Measurements from ENCODE around the gene REXO5. TPM values are rescaled to one million over a fixed set of nuclear protein-coding genes. Genes with fewer than 3 reads are reported as not detected.
"Not testable (repeated sequence)": the region's sequence is repeated elsewhere in the genome, so short reads cannot be mapped to it uniquely, and the experiment has no call there.

REXO5 gene, protein sequence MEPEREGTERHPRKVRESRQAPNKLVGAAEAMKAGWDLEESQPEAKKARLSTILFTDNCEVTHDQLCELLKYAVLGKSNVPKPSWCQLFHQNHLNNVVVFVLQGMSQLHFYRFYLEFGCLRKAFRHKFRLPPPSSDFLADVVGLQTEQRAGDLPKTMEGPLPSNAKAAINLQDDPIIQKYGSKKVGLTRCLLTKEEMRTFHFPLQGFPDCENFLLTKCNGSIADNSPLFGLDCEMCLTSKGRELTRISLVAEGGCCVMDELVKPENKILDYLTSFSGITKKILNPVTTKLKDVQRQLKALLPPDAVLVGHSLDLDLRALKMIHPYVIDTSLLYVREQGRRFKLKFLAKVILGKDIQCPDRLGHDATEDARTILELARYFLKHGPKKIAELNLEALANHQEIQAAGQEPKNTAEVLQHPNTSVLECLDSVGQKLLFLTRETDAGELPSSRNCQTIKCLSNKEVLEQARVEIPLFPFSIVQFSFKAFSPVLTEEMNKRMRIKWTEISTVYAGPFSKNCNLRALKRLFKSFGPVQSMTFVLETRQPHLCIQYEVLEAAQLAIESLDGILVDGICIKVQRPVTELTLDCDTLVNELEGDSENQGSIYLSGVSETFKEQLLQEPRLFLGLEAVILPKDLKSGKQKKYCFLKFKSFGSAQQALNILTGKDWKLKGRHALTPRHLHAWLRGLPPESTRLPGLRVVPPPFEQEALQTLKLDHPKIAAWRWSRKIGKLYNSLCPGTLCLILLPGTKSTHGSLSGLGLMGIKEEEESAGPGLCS
- 5.4 TPM for total RNA-seq
- long read RNA-seq, partial matches to known transcripts, result 2 of 15 reads
- long read RNA-seq, other reads (novel, unspliced or antisense), result 9 of 15 reads

DNA sequence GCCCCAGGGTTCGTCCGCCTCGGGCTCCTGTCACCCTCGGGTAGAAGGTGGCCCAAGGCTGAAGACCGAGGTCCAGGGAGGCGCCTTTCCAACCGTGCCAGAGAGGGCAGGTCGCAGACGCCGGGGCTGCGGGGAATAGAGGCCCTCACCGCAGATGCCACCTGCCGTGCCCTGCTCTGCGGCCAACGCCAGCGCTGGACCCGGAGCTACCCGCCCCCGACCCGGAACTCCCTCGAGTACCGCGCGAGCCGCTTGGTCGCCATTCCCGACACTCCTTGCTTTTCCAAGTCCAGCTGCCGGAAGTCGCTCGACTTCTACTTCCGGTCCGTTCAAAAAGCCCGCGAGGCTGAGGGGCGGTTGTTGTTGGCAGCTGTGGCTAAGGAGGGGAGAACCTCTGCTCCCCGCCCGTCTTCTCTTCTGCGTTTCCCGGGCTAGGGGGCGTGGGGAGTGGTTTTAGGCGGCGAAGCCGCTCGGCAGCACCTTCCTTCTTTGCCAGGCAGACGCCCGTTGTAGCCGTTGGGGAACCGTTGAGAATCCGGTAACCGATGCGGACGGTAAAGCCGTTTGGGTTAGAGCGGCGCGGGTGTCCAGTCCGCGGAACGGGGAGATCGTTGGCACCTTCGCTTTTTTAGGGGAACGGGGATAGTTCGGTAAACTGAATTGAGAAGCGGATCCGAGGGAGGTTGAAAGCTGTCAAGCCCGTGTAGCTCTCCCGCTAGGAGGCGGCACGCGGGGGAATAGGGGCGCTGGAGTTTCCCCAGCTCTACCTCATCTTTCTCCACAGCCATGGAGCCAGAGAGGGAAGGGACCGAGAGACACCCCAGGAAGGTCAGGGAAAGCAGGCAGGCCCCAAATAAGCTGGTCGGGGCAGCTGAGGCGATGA, at the start of gene REXO5, which contains the start of gene ERI2:
TSS of gene REXO5 (plus strand) at position 360 of the 883 bp plus-strand sequence. CDS start at position 787, 427 bp downstream.
TSS of gene ERI2 (minus strand) at position 305 of the 883 bp plus-strand sequence. CDS start at position 263, 42 bp downstream.
- peak; percentile 92 for DNase-seq
- intact Hi-C loops (cut with micrococcal nuclease), result no loop called here
- peak; percentile 95 for ATAC-seq

DNA sequence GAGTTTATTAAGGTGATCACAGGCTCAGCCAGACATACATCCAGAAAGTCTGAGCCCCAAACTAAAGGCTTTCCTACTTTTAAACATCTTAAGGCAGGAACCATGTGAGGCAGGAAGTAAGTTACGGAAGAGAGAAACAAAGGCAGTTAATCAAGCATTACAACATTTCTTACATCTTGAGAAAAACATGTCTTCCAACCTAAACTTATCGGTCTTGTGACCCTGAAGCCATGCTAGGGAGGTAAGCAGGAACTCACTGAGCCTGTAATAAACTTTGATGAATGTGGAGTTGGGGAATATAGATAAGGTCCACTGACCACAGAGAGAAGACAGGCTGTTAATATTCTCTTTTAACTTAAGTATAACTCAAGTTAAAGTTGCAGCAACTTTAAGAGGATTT, 46.0 kb upstream of the REXO5 start:
- intact Hi-C loops (cut with micrococcal nuclease), result no loop called here
- DNase-seq, result no peak
- no peak for ATAC-seq

DNA sequence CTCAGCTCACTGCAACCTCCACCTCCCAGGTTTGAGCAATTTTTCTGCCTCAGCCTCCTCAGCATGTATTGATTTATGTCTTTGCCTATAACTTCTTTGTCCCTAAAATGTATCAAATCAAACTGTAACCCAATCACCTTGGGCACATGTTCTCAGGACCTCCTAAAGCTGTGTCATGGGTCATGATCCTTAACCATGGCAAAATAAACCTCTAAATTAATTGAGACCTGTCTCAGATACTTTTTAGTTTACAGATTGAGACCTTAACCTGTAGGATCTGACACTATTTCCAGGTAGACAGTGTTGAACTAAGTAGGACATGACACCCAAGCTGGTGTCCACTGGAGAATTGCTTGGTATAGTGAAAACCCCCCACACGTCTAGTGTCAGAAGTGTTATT, 45.2 kb upstream of the REXO5 start:
- ATAC-seq (no peak), DNase-seq (no peak)
- intact Hi-C loops (cut with micrococcal nuclease), result no loop called here

DNA sequence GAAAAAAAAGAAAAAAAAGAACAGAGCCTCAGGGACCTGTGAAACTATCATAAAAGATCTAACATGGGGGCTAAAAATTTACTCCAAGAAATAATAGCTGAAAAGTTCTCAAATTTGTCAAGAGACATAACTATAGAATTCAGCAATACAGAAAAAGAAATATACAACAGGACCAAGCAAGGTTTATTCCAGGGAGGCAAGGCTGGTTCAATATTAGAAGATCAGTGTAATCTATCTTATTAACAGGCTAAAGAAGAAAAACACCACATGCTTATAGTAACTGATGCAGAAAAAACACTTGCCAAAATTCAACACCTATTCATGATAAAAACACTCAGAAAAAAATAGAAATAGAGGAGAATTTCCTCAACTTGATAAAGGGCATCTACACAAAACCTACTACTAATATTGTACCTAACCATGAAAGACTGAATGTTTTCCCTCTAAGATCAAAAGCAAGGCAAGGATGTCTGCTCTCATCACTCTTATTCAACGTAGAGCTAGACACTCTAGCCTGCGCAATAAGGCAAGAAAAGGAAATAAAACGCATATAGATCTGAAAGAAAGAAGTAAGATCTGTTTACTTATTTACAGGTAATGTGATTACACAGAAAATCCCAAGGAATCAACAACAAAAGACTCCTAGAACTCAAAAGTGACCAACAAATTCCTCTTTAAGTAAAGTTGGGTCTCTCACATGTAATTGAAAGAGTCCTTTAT, 43.8 kb upstream of the REXO5 start:
- ATAC-seq (no peak), DNase-seq (no peak)
- intact Hi-C loops (cut with micrococcal nuclease), result no loop called here

DNA sequence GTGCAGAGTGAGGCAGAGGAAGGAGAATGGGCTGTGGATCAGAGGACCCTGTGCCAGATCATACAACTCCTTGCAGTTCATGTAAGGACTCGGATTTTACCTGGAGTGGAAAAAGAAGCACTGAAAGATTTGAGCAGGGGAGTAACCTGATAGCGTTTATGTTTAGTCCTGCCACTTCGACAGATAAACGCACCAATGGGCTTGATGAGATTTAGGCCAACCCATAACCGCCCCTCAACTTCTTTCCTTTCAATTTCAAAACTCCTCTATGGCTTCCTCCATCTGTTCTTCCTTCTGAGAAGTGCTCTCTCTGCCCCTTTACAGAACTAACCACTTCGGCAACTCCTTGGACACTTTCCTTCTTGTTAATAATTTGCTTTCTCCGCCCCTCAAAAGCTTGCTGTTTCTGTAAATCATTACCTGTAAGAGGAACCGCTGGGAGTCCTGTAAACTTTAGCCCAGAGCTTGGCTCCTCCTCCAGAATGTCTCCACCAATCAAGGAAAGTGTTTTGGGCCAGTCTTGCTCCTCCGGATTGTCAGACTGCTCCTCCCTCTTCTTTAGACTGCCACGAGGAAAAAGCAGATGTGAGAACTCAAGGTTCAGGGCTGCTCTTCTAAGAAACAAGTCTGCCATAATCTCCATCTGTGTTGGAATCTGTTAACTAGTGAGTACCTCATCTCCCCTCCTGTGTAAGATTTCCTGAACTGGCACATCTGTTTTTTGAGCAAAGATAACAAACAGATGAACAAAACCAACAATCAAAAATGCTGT, 42.7 kb upstream of the REXO5 start, which contains the start of gene ACSM3:
TSS of gene ACSM3 (plus strand) at position 554 of the 772 bp plus-strand sequence. CDS start 6,021 bp downstream, outside the sequence.
- DNase-seq (no peak), ATAC-seq (peak; percentile 95)
- intact Hi-C loops (cut with micrococcal nuclease), result no loop called here

DNA sequence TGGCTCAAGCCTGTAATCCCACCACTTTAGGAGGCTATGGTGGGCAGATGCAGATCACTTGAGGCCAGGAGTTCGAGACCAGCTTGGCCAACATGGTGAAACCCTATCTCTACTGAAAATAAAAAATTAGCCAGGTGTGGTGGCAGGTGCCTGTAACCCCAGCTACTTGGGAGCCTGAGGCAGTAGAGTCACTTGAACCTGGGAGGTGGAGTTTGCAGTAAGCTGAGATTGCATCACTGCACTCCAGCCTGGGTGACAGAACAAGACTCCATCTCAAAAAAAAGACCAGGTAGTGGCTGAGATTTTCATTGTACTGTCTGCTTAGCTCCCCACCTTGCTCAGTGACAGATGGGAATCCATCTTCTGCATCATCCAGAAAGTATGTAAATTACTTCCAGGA, 41.9 kb upstream of the REXO5 start:
- DNase-seq; ATAC-seq; intact Hi-C loops (cut with micrococcal nuclease): not testable (repeated sequence)

DNA sequence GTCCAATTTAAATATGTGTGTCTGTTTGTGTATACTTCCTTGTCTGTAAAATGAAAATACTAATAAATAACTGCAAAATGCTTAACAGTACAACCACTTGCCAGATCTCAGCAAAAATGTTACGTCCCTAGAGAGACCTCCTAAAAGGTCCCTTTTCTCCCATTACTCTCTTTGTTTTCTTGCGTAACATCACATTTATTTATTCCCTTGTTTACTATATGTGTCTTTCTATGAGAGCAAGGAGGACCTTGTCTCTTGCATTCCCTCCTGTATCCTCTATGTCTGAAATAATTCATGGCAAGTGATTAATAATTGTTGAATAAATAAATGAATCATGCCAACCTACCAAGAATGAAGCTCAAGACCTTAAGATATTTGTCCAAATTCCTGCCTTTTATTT, 40.6 kb upstream of the REXO5 start:
- ATAC-seq, result no peak
- intact Hi-C loops (cut with micrococcal nuclease), result no loop called here

DNA sequence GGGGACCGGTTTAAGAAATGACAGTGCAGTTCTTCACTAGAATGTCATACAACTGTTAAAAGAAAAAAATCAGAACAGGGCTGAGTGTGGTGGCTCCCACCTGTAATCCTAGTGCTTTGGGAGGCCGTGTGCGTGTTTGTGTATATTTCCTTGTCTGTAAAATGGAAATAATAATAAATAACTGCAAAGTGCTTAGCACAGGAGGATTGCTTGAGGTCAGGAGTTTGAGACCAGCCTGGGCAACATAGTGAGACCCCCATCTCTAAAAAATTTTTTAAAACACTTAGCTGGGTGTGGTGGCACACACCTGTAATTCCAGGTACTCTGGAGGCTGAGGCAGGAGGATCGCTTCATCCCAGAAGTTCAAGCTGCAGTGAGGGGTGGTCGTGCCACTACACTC, 40.0 kb upstream of the REXO5 start:
- DNase-seq, result no peak
- no peak for ATAC-seq
- intact Hi-C loops (cut with micrococcal nuclease), result no loop called here

More for the DNA sequence above, 40.6 kb upstream of the REXO5 start:
- no peak for DNase-seq

DNA sequence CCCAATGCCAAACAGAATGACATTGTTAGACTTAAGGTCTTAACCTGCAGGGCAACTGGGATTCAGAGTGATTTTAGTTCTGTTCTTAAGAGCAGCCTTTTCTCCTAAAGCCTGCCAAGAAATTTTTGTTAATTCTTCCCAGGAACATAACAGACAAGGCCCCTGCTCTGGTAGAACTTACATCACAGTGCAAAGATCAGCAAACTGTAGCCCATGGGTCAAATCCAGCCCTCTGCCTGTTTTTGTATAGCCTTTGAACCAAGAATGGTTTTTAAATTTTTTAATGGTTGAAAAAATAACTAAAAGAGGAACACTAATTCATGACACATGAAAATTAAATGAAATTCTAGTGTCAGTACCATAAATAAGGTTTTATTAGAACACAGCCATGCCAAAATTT, 38.8 kb upstream of the REXO5 start:
- DNase-seq, result no peak
- no peak for ATAC-seq
- intact Hi-C loops (cut with micrococcal nuclease), result no loop called here

DNA sequence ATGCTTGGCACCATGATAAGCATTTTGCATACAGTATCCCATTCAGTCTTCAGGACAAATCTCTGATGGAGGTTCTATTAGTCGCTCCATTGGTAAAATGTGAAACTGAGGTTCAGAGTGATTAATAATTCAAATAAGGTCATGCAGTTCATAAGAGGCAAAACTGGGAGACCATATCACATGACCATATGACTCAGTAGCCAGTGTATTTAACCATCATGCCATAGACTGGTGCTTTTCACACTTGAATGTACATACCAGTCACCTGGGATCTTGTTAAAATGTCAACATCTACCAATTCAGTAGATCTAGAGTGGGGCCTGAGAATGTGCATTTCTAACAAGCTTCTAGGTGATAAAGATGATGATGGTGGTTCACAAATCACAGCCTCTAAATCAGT, 38.2 kb upstream of the REXO5 start:
- intact Hi-C loops (cut with micrococcal nuclease), result no loop called here
- ATAC-seq (no peak), DNase-seq (no peak)

DNA sequence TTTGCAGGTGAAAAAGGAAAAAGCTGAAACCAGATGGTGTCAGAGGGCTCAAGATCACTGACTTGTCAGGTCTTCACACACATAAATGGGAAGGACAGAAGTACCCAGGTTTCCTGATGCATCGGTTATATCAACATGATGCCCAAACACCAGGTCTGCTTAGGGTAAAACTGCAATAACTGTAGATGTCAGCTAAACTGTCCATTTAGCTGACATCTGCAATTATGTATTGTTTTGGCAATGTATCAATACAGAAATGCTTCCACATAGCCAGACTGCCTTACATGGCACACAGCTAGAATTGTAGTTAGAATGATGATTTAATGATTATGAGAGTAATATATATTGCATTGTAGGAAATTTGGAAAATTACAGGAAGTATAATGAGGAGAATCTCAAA, 37.5 kb upstream of the REXO5 start:
- ATAC-seq (no peak), DNase-seq (no peak)
- intact Hi-C loops (cut with micrococcal nuclease), result no loop called here

DNA sequence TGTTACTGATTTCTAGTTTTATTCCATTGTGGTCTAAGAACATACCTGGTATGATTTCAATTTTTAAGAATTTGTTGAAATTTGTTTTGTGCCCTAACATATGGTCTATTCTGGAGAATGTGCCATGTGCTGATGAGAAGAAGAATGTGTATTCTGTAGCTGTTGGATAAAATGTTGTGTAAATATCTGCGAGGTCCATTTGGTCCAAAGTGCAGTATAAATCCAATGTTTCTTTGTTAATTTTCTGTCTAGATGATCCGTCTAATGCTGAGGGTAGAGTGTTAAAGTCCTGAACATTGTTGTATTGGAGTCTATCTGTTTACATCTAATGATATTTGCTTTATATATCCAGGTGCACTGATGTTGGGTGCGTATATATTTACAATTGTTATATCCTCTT, 32.6 kb upstream of the REXO5 start:
- DNase-seq (no peak), ATAC-seq (no peak)
- intact Hi-C loops (cut with micrococcal nuclease), result no loop called here

DNA sequence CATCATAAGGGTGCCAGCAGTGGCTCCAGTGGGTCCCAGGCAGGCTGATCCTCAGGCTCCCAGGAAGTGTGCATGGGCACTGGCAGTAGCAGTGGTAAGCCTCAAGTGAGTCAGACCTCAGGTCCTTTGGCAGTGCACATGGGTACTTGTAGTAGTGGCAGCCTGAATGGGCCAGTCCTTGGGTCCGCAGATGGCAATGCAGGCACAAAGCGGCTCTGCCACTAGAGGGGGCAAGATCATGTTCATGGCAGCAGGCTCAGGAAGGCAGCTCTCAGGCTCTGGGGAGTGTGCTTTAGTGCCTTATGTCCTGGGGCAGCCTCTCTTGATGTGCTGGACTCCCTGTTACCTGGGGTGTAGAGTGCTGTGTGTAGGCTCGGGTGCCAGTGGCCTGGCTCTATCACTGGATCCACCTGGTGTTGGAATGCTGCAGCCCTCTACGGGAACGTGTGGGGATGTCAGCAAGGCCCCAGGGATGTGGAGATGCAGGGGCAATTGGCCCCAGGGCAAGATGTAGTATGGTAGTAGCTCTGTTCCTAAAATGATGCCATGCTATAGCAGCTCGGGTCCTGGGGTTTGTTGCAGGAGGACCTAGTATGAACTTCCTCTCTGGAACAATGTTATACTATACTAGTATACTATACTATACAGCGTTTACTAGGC, 31.5 kb upstream of the REXO5 start:
- ATAC-seq (peak; percentile 87), DNase-seq (peak; percentile 66)
- intact Hi-C loops (cut with micrococcal nuclease), result no loop called here

DNA sequence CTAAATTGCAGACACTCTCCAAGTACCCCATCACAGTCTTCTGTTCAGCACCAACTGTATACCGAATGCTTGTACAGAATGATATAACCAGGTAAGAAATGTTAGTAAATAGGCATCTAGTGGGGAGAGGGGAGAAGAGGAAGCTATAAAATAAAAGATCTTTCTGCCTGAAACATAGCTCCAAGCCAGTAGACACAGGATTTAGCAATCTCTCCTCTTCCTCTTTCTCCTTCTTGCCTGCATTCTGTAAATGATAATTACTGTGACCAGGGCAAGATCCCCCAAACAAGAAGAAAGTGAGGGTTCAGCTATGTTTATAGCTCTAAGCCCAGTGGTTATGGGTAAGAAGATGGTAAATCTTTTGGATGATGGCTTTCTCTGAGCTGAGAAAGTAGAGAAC, 24.6 kb upstream of the REXO5 start:
- DNase-seq, result no peak
- intact Hi-C loops (cut with micrococcal nuclease), result no loop called here
- no peak for ATAC-seq

DNA sequence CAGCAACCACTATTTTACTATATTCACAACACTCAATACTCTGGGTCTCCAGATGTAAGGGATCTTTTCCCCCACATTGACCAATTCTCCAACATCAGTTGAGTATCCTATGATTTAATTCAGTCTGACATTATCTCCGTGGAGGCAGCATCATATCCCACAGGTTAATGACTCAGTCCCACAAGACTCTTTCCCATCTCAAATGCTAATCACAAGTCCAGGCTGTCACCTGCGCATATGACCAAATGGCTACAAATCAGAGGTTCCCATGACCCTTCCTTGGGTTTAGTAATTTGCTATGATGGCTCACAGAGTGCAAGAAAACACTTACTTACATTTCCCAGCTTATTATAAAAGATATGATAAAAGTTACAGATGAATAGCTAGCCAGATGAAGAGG, 23.9 kb upstream of the REXO5 start:
- ATAC-seq (no peak), DNase-seq (no peak)
- intact Hi-C loops (cut with micrococcal nuclease), result no loop called here

DNA sequence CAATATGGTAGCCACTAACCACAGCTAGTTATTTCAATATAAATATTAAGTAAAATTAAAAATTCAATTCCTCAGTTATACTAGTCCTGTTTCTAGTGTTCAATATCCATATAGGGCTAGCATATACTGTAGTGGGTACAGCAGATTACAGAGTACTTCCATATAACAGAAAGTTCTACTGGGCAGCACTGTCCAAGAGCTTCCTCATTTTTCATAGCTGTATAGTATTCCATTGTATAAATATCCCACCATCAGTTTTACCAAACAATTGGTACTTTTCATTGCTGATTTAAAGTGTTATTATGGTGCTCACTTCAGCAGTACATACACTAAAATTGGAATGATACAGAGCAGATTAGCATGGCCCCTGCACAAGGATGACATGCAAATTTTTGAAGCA, 22.1 kb upstream of the REXO5 start:
- ATAC-seq (no peak), DNase-seq (no peak)
- intact Hi-C loops (cut with micrococcal nuclease), result no loop called here

DNA sequence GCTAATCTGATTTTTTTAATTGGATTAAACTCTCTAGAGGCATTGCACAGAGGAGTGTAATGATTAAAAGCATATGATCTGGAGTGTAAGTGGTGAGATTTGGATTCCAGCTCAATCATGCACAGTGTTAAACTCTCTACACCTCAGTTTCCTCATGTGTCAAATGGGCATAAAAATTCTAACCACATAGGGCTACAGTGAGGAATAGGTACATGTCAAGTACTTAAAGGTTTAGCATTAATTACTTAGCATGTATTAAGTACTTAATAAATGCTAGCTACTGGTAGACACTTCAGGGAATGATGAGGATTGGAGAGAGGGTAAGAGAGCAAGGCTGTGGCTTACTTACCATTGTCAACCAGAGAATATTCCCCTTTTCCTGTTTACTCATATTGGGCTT, 17.2 kb upstream of the REXO5 start:
- DNase-seq (no peak), ATAC-seq (no peak)
- intact Hi-C loops (cut with micrococcal nuclease), result no loop called here
